Putamen (tissue), 1 donor: ENCODE data around the gene PRKAG3.
"Not testable (repeated sequence)": the region's sequence is repeated elsewhere in the genome, so short reads cannot be mapped to it uniquely, and the experiment has no call there.

Source experiments
- DNase-seq: peaks from one replicate; pipeline ENCODE4 v3.0.0-alpha.2; 2016; ENCODE audit warnings: low spot score

The PRKAG3 gene

DNA sequence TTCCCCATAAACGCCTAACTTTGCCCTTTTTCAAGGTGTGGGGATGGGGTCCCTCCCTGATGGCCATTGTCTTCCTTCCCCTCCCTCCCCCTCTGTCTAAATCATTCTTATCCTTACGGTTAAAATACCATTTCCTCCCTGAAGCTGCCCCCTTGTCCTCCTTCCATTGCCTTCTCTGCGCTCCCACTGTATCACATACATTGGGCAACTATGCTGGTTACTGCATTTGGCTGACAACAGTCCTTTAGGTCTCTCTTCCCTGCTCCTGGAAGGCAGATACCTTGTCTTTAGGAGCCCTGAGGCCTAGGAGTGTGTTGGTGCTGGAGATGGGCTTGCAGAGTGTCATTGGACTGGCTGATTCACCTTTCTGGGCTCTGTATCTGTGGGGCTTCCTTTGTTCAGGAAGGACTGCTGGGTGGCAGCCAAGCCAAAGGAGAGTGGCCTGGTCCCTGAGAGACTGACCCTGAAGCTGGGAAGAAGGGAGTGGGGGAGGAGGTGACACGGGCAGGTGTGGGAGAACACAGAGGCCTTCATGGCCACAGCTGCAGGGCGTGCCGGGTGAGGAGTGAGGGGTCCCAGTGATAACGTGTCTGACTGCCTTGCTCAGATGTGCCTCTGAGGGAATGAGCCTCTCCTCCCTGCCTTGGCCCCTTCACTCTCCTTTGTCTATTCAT, 30.2 kb upstream of the PRKAG3 start:
- DNase-seq: no peak

DNA sequence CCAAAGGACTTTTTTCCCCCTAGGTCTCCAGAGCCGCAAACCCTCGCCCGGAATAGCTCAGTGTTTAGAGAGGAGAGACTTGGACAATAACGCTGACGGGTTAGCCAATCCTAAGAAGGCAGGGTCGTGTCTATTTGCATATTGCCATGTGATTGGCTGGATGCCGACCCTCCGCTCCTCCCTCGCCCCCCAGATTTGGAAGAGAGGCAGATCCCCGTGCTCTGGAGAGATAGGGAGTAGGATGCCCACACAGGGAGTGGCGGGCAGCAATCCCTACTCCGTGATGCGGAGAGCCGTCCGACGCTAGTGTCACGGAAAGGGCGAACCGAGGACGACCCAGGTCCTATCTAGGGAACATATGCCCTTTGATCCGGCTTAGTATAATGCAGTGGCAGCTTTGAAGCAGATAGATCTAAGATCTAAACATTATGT, 29.4 kb upstream of the PRKAG3 start:
- peak; percentile 84 for DNase-seq

DNA sequence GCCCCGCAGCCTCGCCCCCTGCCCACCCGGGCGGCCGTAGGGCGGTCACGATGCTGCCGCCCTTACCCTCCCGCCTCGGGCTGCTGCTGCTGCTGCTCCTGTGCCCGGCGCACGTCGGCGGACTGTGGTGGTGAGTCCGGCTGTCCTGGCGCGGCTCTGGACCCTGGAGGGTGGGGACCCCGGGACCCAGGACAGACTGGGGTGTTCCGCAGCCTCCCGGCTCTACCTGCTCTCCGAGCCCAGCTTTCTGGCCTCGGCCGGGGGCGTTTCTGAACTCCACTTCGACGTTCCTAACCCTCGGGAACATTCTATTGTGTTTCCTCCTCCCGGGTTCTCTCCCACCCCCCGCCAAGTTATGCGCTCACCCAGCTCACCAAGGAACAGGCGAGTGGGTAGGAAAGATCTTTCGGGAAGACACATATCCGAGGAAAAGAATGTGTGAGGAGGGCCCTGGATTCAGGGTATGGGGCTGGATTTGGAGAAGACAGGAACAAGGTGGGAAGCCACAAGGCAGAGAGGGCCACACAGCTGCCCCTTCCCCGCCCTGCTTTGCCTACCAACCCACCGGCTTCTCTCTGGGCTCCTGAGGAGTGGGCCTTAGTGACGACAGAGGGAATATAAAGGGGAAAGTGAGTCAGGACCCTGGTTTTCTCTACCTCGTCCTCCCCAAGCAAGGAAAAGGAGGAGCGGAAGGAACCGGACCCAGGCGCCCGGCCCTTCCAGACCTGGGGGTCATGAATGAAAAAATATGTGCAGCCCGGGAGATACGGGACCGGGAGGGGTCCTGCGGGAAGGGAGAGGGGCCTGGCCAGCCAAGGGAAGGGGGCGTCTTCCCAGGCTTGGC, 28.6 kb upstream of the PRKAG3 start:
- DNase-seq: no peak

DNA sequence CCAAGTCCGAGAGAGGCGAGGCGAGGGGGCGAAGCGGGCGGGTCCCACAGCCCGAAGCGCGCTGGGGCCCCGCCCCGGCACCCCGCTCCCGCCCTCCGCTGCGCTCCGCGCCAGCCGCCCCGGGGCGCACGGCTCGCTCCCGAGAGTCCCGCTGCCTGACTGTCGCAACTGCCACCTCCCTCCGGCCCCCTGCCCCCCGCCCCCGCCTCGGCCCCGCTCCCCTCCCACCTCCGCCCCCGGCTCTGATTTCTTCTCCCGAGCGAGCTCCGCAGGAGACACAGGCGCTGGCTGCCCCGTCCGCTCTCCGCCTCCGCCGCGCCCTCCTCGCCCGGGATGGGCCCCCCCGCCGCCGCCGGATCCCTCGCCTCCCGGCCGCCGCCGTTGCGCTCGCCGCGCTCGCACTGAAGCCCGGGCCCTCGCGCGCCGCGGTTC, 28.0 kb upstream of the PRKAG3 start, which contains the start of gene WNT6:
TSS of gene WNT6 (plus strand) at position 250 of the 432 bp plus-strand sequence. CDS start 233 bp downstream, outside the sequence.
- no peak for DNase-seq

DNA sequence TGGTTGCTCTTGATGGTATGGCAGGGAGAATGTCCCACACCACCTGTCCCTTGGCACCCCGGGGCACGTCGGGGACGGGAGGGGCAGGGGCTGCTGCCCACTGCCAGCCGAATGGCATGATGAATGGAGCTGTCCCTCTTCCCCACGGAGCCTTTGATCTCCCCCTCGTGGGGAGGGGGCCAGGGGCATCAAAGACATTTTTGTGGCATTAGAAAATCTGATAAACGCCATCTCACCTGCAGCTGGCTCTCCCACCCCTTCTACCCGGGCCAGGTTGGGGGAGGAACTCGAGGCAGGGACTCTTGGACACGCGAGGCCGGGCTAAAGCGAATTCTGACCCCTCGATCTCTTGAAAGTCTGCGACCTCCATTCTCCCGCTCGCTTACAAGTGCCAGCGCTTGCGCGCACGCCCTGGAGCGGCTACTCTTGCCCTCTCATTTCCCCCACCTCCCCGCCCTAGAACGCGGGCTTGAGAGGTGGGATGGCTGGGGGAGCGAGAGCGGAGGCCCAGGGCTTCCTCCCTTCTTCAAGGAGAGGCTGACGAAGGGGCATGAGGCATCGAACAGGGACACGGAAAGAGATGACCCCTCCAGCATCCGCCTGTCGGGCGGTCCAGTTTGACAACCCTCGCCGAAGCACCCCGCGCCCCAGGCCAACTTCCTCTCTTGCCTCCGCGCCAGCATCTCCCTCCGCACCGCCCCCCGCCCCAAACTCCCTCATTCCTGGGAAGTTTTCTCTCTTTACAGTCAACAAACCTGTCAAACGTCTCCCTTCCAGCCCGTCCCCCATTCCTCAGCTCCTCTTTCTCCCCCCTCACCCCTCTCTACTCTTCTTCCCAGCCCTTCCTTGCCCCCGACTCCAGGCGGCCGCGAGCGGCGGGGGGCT, 27.3 kb upstream of the PRKAG3 start:
- no peak for DNase-seq

DNA sequence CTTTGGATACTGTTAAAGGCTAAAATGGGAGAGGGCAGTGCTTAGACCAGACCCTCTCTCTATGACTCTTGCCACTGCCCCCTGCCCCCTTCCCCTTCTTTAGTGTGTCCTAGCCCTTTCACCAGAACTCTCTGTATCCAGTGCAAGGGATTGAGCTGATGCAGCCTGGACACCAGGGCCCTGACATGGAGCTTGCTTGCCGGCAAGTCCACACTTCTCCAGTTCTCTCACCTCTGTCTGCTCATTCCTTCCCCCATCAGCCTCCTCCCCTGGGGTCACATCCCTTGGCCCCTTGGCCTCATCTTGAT, 26.5 kb upstream of the PRKAG3 start:
- no peak for DNase-seq

DNA sequence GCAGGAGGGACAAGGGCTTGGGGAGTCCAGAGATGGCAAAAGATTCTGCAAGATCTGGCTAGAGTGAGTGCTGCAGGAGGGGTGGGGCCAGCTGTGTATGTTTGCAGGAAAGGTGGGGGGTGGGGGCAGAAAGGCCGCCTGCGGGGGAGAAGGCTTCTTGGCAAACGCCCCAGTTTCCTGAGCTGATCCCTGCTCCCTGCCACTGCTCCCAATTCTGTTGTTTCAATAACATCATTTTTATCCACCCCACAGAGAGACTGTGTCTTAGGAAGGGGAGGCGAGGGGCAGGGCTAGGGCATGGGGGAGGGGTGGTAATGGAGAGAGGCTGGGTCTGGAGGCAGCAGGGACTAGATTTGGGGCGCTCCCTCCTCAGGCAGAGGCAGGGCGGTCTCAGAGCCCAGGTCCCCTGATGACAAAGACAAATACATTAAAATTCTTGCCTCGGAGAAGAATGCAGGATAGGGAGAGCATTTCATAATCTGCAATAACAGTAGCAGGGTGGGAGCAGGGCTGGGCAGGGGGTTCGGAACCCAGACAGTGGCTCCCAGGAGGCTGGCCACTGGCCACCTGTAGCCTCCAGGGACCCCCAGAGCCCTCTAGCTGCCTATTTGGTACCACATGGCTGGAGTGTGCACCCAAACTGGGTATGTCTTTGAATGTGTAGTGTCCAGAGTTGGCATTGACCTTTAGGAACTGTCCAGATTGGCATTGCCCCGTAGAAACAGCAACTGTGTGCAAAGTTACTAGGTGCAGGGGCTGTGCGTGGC, 26.0 kb upstream of the PRKAG3 start:
- DNase-seq: no peak

DNA sequence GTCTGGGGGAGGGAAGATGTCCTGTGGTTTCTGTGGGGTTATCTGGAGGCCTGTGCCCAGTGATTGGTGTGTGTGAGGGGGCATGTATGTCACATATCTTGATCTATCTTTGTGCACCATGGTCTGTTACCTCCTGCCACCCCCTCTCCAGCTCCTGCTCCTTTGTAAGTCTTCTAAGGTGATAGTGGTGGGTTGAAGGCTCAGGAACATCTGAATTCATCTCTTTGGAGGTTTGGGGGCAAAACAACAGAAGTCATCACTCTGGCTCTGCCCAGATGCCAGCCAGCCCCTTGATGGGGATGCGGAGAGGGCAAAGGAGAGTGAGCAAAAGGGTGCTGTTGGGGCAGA, 25.3 kb upstream of the PRKAG3 start:
- DNase-seq: no peak

DNA sequence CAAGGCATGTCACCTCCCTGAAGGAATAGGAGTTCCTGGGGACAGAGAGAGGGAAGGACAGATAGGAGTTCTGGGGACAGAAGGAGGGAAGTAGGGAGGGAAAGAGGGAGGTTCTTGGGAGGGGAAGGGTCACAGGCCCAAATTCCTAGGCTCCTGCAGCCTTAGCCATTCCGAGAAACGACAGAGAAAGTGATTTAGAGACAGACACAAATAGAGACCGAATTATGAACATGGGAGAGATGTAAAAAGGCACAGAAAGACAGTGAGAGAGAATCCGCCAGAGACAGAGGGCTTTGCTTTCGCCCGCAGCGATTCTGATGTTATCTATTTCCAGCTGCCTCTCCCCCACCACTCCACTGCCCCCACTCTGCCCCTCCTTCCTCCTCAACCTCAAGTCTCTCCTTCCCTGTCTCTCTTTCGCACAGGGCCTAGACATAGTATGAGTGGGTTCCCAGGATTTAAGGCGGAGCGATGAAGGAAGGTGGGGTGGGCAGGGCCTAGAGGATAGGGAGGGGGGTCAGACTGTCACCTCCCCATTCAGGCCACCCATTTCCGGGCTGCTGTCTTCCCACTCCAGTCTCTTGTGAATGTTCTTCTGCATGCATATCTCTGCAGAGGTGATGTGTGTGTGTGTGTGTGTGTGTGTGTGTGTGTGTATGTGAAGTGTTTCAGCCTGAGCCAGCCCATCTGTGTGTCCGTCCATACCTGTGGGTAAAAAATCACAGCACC, 24.7 kb upstream of the PRKAG3 start:
- DNase-seq: no peak

DNA sequence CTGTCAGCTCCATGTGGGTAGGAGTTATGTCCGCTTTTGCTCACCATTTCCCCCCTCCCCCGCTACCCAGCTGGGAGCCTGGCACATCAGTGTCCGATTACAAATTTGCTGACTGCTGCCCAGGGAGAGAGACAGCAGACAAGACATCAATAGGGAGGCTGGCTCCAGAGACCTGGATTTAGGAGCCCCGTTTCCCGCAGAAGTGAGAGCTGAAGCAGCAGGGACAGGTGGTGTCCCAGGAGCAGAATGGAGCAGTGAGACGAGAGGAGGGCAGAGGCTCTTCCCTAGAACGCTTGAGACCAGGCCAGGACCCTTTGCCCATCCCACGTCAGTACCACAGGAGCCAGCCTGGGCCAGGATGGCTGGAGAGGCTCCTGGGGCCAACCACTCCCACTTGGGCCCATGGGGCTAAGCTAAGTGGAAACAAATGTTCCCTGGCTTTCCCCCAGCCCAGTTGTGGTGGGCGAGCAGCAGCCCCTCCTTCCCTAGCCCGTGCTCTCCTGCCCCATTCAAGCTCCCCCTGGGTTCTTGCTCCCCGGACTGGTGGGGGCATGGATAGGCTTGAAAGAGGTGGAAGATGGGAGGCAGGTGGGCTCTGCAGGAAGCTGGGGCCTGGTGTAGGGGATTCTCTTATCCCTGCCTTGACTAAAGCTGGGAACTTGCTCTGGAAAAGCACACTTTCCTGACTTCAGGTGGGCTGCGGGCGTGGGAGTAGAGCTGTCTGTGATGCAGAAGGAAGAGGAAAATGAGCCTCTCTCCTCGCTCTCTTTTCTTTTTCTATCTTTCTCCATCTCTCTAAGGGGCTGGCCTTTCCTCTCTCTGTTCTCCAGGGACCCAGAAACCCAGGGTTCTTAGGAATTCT, 23.9 kb upstream of the PRKAG3 start:
- no peak for DNase-seq

DNA sequence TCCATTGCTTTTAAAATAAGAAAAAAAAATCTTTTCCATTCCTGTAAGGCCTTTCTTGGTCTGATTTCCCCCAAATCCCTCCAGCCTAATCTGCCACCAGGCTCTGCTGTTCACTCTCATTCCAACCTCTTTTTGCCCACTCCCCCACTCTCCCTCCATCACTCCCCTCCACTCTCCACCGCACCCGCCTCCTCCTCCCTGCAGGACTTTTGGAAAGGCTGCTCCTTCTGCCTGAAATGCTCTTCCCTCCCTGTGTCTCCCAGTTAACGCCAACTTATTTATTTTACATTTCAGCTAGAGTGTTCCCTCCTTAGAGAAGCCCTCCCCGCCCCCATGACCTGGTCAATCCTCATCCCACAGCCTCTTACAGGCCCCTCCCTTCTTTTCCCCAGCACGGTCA, 23.3 kb upstream of the PRKAG3 start:
- DNase-seq: no peak

DNA sequence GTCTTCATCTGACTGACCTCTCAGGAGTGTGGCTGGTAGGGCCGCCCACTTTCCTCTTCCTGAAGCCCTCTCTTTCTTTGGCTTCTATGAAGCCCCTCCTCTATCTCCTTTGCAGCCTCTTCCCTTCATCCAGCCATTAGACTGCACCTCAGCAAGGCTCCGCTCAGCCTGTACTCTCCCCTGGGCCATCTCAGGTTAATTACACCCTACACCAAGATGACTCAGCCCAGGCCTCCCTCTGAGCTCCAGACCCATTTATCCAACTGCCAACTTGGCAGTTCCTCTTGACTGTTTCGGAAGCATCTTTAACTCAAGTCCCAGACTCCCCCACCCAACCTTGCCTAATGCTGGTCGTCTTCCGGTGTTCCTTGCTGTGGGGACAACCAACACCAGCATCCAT, 22.2 kb upstream of the PRKAG3 start:
- no peak for DNase-seq

DNA sequence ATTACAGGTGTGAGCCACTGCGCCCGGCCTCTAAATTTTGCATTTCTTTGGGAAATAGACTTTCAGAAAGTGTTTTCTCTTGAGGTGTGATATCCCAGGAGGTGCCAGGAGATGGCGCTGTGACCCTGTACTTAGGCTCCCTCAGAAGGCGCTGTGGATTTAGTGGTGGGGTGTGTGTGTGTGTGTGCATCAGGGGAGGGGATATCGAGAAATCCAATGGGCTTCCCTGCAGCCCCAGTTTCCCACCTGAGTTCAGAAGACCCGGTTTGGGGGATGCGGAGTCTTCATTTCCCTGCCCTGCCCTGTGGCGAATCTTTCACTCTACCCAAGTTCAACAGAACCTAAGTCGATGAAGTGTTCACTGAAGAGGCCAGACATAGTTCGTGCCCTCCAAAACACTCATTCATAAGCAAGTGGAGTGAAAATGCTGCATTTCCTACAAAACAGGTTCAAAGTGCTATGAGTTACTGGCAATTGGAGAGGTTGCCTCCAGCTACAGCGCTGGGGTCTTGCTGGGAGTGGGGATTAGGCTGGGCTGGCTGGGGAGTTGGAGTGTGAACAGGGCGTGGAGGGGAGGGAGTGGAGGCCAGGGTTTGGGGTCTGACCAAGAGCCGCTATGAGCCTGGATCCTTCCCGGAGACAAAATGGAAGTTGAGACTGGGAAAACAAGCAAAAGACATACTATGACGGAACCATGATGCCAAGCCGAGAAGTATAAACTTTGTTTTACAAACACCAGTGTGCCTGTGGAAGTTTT, 21.5 kb upstream of the PRKAG3 start:
- peak; percentile 49 for DNase-seq

DNA sequence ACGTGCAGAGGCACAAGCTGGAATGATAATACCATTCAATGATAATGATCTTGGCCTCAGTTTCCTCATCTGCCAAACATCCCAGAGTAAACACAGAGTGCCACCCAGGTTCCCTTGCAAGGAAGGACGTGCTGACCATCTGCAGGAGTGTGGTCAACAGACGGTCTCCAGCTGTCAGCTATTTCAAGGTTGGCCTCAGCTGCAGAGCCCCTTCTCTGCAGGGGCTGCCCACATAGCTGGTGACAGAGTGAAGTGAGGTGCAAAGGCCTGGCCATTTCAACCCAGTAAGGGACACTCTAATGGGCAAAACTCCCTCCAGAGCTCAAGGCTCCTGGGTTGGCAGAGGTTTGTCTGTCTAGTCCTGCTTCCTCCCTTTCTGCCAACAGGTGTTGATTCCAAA, 19.7 kb upstream of the PRKAG3 start:
- no peak for DNase-seq

DNA sequence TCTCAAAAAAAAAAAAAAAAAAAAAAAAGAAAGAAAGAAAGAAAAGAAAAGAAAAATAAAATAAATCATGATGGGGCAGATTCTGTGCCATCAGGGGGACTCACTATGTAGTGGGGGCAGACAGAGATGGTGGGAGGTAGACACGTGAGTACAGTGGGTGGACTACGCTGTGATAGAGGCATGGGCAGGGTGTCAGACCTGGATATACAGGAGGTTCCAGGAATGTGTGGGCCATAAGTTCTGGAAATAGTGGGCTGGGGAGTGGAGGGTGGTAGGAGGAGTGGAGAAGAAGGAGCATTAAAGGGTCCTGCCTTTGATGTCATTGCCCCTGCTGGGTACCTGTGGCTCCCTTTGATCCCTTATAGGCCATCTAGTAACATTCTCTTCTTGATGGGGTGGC, 19.2 kb upstream of the PRKAG3 start:
- DNase-seq: no peak

DNA sequence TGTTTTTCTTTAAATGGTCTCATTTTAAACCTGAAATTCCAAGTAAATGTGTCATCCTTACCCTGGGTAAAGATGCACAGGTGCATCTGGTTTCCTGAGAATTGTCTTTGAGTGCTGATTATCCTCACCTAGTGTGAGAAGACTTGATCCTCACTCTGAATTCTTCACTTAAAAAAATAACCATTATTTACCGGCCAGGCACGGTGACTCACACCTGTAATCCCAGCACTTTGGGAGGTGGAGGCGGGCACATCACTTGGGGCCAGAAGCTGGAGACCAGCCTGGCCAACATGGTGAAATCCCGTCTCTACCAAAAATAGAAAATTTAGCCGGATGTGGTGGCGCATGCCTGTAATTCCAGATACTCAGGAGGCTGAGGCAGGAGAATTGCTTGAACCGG, 18.1 kb upstream of the PRKAG3 start:
- DNase-seq: no peak

DNA sequence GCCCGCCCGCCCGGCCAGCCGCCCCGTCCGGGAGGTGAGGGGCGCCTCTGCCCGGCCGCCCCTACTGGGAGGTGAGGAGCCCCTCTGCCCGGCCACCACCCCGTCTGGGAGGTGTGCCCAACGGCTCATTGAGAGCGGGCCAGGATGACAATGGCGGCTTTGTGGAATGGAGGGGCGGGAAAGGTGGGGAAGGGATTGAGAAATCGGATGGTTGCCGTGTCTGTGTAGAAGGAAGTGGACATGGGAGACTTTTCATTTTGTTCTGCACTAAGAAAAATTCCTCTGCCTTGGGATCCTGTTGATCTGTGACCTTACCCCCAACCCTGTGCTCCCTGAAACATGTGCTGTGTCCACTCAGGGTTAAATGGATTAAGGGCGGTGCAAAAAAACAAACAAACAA, 15.4 kb upstream of the PRKAG3 start:
- not testable (repeated sequence) for DNase-seq

DNA sequence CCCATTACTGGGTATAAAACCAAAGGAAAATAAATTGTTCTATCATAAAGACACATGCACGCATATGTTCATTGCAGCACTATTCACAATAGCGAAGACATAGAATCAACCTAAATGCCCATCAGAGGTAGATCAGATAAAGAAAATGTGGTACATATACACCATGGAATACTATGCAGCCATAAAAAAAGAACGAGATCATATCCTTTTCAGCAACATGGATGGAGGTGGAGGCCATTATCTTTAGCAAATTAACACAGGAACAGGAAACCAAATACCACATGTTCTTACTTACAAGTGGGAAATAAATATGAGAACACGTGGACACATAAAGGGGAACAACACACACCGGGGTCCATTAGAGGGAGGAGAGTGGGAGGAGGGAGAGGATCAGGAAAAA, 12.7 kb upstream of the PRKAG3 start:
- not testable (repeated sequence) for DNase-seq

DNA sequence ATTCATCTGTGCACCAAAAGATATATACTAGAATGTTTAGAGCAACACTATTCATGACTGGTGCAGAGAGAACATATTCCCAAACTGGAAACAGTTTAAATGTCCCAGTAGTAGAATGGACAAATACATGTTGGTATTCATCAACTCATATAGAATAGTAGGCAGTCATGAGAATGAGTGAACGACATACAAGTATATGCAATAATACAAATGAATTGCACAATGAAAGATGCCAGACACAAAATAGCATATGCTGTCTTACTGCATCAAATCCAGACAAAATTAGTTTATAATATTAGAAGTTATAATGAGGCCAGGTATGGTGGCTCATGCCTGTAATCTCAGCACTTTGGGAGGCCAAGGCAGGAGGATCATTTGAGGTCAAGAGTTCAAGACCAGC, 8.3 kb upstream of the PRKAG3 start:
- no peak for DNase-seq

DNA sequence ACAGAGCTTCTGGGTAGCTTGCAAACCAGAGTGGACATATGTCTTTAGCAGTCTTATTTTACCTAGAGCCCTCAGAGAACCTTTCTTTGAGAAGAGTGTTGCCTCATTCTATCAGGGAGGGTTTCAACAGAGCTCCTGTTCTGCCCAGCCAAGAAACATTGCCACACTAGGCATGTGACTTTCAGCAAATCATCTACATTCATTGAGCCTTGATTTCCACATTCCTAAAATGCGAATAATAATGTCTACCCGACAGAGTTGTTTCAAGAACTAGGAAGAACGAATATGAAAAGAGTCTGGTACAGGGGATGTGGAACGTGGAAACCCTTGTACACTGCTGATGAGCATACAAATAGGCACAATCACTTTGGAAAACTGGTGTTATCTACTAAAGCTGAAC, 7.8 kb upstream of the PRKAG3 start:
- DNase-seq: no peak
